Keratinocyte (primary cell): Measurements from ENCODE around the gene GGCX. TPM values are rescaled to one million over a fixed set of nuclear protein-coding genes. Genes with fewer than 3 reads are reported as not detected.
"Not testable (repeated sequence)": the region's sequence is repeated elsewhere in the genome, so short reads cannot be mapped to it uniquely, and the experiment has no call there.

ENCODE experiments used
- DNase-seq: peaks from one replicate; pipeline ENCODE4 v3.0.0-alpha.2; 2011; ENCODE audit warnings: low read depth, missing footprints, low spot score
- FAIRE-seq: peaks from 2 replicates; lab custom pipeline; 2011; peaks lifted over from hg19 to GRCh38; lab: Jason Lieb, UNC
- H2AFZ ChIP-seq: 2 replicates; pipeline ENCODE4 v1.6.0; 2012; ENCODE audit warnings: low read length, control low read depth, inconsistent platforms; ENCODE audit not compliant: control insufficient read depth
- H3K27ac ChIP-seq: 2 replicates; pipeline ENCODE4 v1.5.1; 2011; ENCODE audit warnings: low read length; ENCODE audit not compliant: control insufficient read depth, insufficient read depth
- H3K27me3 ChIP-seq: 3 replicates; pipeline ENCODE4 v1.6.0; 2011; ENCODE audit warnings: low read length; ENCODE audit not compliant: control insufficient read depth, insufficient read depth; ENCODE audit errors: extremely low read depth
- H3K36me3 ChIP-seq, 2 experiments: 2 replicates in 1 of 2; 3 replicates in 1 of 2; pipeline ENCODE4 v1.5.1; 2011; ENCODE audit warnings: low read length in 2 of 2, mild to moderate bottlenecking in 1 of 2; ENCODE audit not compliant: control insufficient read depth in 2 of 2, insufficient read depth in 2 of 2; ENCODE audit errors: extremely low read depth in 1 of 2
- H3K4me1 ChIP-seq: 3 replicates; pipeline ENCODE4 v1.5.1; 2011; ENCODE audit warnings: low read length; ENCODE audit not compliant: control insufficient read depth, insufficient read depth; ENCODE audit errors: extremely low read depth
- H3K4me2 ChIP-seq: 3 replicates; pipeline ENCODE4 v1.6.0; 2011; ENCODE audit warnings: low read depth, low read length; ENCODE audit not compliant: control insufficient read depth, insufficient read depth; ENCODE audit errors: extremely low read depth
- H3K4me3 ChIP-seq, 3 experiments: fragments of 200-600 bp in 1 of 3; sonication (generic) in 1 of 3; 2 replicates in 2 of 3; 3 replicates in 1 of 3; pipeline ENCODE4 v1.5.1; 2011 to 2016; ENCODE audit warnings: low read length in 3 of 3, mild to moderate bottlenecking in 3 of 3, control low read depth in 2 of 3, inconsistent platforms in 1 of 3, low read depth in 1 of 3, mixed read lengths in 1 of 3, mixed run types in 1 of 3, moderate library complexity in 1 of 3; ENCODE audit not compliant: control insufficient read depth in 2 of 3, insufficient read depth in 2 of 3; ENCODE audit errors: extremely low read depth in 1 of 3
- H3K79me2 ChIP-seq: 2 replicates; pipeline ENCODE4 v1.6.0; 2012; ENCODE audit warnings: low read length; ENCODE audit not compliant: control insufficient read depth, insufficient read depth
- H3K9ac ChIP-seq: 3 replicates; pipeline ENCODE4 v1.6.0; 2011; ENCODE audit warnings: low read length; ENCODE audit not compliant: control insufficient read depth, insufficient read depth; ENCODE audit errors: extremely low read depth
- H3K9me1 ChIP-seq: 3 replicates; pipeline ENCODE4 v1.6.0; 2011; ENCODE audit warnings: low read length; ENCODE audit not compliant: control insufficient read depth, insufficient read depth; ENCODE audit errors: extremely low read depth
- H3K9me3 ChIP-seq: 2 replicates; pipeline ENCODE4 v1.5.1; 2012; ENCODE audit warnings: low read depth, low read length; ENCODE audit not compliant: control insufficient read depth
- H4K20me1 ChIP-seq: 3 replicates; pipeline ENCODE4 v1.6.0; 2011; ENCODE audit warnings: low read length; ENCODE audit not compliant: control insufficient read depth, insufficient read depth; ENCODE audit errors: extremely low read depth
- EZH2 ChIP-seq: IDR thresholded peaks from one replicate; pipeline ENCODE4 v1.6.1; 2012; ENCODE audit warnings: inconsistent platforms, mild to moderate bottlenecking, low read length, moderate library complexity
- dilution Hi-C: fragments of 300-500 bp; cut with MboI; formaldehyde crosslinking; loops from one replicate; pipeline ENCODE4 v1.7.0; 2020; ENCODE audit warnings: low sequenced_read_pairs; ENCODE audit not compliant: extremely low pct_ligation_motif_present
- polyA plus RNA-seq, 5 experiments: library from polyadenylated mRNA; depleted of rRNA in 3 of 5; stranded (reverse) in 3 of 5; stranded (forward) in 1 of 5; unstranded in 1 of 5; fragments of >200 nt; gene quantifications; 1 replicate in 1 of 5; 2 replicates in 3 of 5; 3 replicates in 1 of 5; pipeline versions ENCODE4 v1.2.1 to v1.2.3, GENCODE V29; 2011 to 2012; ENCODE audit warnings: missing spikeins in 2 of 5, low read depth in 1 of 5, low replicate concordance in 1 of 5
- TF ChIP-seq, protein P1 (sequence below), 3 experiments: IDR thresholded peaks in 1 of 3; conservative IDR thresholded peaks in 1 of 3; optimal IDR thresholded peaks in 1 of 3; 2 replicates in 2 of 3; 3 replicates in 1 of 3; pipeline versions ENCODE3 to v1.5.1; 2011; ENCODE audit warnings: low read length in 3 of 3, mild to moderate bottlenecking in 3 of 3, moderate library complexity in 2 of 3, control low read depth in 1 of 3, inconsistent platforms in 1 of 3; ENCODE audit not compliant: insufficient read depth in 2 of 3; ENCODE audit errors: extremely low read depth in 1 of 3

GGCX gene
- polyA plus RNA-seq, 1 donor (not counting 4 experiments of a cell fraction or from before 2014, with no cell fraction given), result 34.3 TPM

DNA sequence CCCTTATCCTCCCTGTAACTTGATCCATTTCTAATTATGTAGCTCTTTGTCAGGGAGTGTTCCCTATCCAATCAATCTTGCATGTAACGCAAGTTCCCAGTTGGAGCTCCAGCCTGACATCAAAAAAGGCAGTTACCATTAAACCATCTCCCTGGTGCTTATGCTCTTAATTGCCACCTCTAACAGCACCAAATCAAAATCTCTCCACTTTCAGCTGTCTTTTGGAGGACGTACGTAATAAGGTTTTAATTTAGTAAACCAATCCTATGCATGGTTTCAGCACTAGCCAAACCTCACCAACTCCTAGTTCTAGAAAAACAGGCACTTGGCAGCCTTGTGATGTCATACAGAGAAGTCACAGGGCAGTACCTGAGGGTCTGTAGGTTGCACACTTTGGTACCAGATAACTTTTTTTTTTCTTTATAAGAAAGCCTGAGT is 17.0 kb downstream of the GGCX start:
- dilution Hi-C loops, H3K27me3 ChIP-seq, H3K9me1 ChIP-seq, H3K4me2 ChIP-seq, H2AFZ ChIP-seq, DNase-seq, H3K27ac ChIP-seq, H3K9ac ChIP-seq, H3K4me3 ChIP-seq, H3K9me3 ChIP-seq, FAIRE-seq: not testable (repeated sequence)
- peaks cover 38% of the 10 kb centered on the region for H3K79me2 ChIP-seq
- peaks cover 47% of the 10 kb centered on the region for H4K20me1 ChIP-seq
- H3K4me1 ChIP-seq, result peaks cover 49% of the 10 kb centered on the region
- peaks cover 14 to 51% of the 10 kb centered on the region in 2 experiments for H3K36me3 ChIP-seq

DNA sequence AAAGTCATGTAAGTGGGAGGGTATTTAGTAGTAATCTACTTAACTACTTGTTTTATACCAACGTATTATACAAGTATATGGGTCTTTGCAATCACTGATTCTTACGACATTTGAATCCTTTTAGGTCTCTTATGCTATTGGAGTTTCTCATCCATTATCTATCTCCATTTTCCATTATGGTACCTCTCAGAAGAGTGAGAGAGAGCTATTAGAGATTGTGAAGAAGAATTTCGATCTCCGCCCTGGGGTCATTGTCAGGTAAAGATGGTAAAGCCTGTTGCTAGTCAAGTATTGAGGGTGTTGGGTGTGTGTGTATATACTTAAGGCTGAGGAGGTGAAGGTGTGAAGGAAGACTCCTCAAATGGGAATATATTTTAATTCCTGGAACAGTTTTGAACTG is 18.5 kb downstream of the GGCX start:
- TF ChIP-seq, protein P1, sequence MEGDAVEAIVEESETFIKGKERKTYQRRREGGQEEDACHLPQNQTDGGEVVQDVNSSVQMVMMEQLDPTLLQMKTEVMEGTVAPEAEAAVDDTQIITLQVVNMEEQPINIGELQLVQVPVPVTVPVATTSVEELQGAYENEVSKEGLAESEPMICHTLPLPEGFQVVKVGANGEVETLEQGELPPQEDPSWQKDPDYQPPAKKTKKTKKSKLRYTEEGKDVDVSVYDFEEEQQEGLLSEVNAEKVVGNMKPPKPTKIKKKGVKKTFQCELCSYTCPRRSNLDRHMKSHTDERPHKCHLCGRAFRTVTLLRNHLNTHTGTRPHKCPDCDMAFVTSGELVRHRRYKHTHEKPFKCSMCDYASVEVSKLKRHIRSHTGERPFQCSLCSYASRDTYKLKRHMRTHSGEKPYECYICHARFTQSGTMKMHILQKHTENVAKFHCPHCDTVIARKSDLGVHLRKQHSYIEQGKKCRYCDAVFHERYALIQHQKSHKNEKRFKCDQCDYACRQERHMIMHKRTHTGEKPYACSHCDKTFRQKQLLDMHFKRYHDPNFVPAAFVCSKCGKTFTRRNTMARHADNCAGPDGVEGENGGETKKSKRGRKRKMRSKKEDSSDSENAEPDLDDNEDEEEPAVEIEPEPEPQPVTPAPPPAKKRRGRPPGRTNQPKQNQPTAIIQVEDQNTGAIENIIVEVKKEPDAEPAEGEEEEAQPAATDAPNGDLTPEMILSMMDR (optimal IDR thresholded peaks at IDR 0.05 in 1 of 3, IDR thresholded peaks at IDR 0.05 in 1 of 3, conservative IDR thresholded peaks at IDR 0.05 in 1 of 3; ENCODE audit: extremely low read depth in 1 of 3, insufficient read depth in 2 of 3, low read length in 3 of 3), result no peak
- TF ChIP-seq EZH2, result no peak
- Histone ChIP-seq H4K20me1 (peaks cover 47% of the 10 kb centered on the region), H3K4me3 (no peak overlapping the region)

More for the DNA sequence above, 18.5 kb downstream of the GGCX start:
- Histone ChIP-seq H2AFZ (no peak overlapping the region), H3K9ac (no peak overlapping the region), H3K4me2 (peak overlapping the region; percentile 92), H3K9me1 (peaks cover 2% of the 10 kb centered on the region), H3K9me3 (no peaks in the 10 kb centered on the region), H3K27me3 (no peaks in the 10 kb centered on the region), H3K4me1 (peaks cover 49% of the 10 kb centered on the region), H3K27ac (no peak overlapping the region), H3K79me2 (peaks cover 48% of the 10 kb centered on the region), H3K36me3 (peaks cover 13 to 51% of the 10 kb centered on the region in 2 experiments)
- FAIRE-seq (no peak), DNase-seq (no peak)
- dilution Hi-C loops, result no loop called here
